ENCODE data around the gene CABP7. TPM values are rescaled to one million over a fixed set of nuclear protein-coding genes. Genes with fewer than 3 reads are reported as not detected.

The CABP7 gene
- total RNA-seq, 1 experiment from 2014 or later = not detected

DNA sequence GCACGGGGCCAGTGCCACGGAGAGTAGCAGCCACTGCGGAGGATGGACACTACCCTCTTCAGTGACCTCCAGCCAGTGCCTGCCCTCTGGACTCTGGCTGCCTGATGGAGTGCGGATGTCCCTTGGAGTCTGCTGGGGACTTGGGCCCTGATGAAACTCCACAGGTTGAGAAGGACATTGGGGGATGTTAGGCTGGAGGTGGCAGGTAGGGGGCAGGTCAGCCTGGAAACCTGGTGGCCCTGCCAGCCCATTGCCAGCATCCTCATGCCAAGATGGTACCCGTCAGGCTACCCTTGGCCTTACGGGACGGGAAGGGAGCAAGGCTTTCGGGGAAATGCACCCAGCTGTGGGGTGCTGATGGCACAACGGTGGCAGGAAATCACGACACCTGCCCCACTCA, 4.0 kb downstream of the CABP7 start:
- Histone ChIP-seq H3K27me3 (replicated peaks; ENCODE audit: insufficient read depth, low read depth, low read length, poor library complexity) (peaks cover 33% of the 10 kb centered on the region), H3K4me3 (ENCODE audit: low read depth, low read length, poor library complexity, severe bottlenecking) (no peak overlapping the region), H3K9me3 (ENCODE audit: low read depth, low read length, poor library complexity, severe bottlenecking) (no peaks in the 10 kb centered on the region), H3K27ac (ENCODE audit: low read depth, low read length, poor library complexity, severe bottlenecking) (no peak overlapping the region), H3K36me3 (ENCODE audit: insufficient read depth, low read length, poor library complexity, severe bottlenecking) (no peaks in the 10 kb centered on the region), H3K4me1 (ENCODE audit: insufficient read depth, low read length, poor library complexity, severe bottlenecking) (no peaks in the 10 kb centered on the region)
- CTCF ChIA-PET = no interaction called here
- TF ChIP-seq, protein P1, sequence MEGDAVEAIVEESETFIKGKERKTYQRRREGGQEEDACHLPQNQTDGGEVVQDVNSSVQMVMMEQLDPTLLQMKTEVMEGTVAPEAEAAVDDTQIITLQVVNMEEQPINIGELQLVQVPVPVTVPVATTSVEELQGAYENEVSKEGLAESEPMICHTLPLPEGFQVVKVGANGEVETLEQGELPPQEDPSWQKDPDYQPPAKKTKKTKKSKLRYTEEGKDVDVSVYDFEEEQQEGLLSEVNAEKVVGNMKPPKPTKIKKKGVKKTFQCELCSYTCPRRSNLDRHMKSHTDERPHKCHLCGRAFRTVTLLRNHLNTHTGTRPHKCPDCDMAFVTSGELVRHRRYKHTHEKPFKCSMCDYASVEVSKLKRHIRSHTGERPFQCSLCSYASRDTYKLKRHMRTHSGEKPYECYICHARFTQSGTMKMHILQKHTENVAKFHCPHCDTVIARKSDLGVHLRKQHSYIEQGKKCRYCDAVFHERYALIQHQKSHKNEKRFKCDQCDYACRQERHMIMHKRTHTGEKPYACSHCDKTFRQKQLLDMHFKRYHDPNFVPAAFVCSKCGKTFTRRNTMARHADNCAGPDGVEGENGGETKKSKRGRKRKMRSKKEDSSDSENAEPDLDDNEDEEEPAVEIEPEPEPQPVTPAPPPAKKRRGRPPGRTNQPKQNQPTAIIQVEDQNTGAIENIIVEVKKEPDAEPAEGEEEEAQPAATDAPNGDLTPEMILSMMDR (conservative IDR thresholded peaks at IDR 0.05; ENCODE audit: low read depth, low read length) = no peak
- TF ChIP-seq EZH2 (IDR thresholded peaks at IDR 0.05; ENCODE audit: borderline replicate concordance, low read depth, low read length, poor library complexity, severe bottlenecking) = no peak
- no TSS peak for BruUV-seq (replicated peaks)
- POLR2A ChIA-PET (ENCODE audit: low non-redundant PET) = no interaction called here
- DNase-seq (ENCODE audit: low spot score) = no peak
- intact Hi-C loops (cut with micrococcal nuclease; ENCODE audit: unreplicated experiment) = no loop called here

DNA sequence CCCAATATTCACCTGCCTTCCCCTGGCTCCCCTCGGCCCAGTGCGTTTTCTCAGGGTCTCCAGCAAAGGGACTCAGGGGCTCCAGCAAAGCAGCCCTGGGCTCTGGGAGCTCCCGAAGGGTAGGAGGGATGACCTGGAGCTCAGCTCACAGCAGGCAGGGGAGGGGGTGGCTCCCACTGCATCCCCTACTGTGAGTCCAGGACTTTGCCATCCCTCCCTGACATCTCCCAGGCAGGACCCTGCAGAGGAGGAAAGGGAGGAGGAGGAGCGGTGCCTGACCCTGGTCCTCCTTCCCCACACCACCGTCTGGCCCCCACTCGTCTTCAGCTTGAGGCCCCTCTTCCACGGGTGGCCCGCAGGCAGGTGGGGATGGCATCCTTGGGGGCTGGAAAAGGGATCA, 5.0 kb downstream of the CABP7 start:
- ChIA-PET CTCF (interaction anchor here (0.6 kb wide), 1 partner anchor 76 kb away, joined by 4 read pairs; no protein-coding TSS in a partner anchor), POLR2A (ENCODE audit: low non-redundant PET) (no interaction called here)
- no TSS peak for BruUV-seq (replicated peaks)
- Histone ChIP-seq H3K36me3 (ENCODE audit: insufficient read depth, low read length, poor library complexity, severe bottlenecking) (no peaks in the 10 kb centered on the region), H3K27me3 (replicated peaks; ENCODE audit: insufficient read depth, low read depth, low read length, poor library complexity) (peaks cover 23% of the 10 kb centered on the region), H3K27ac (ENCODE audit: low read depth, low read length, poor library complexity, severe bottlenecking) (no peak overlapping the region), H3K4me3 (ENCODE audit: low read depth, low read length, poor library complexity, severe bottlenecking) (no peak overlapping the region), H3K4me1 (ENCODE audit: insufficient read depth, low read length, poor library complexity, severe bottlenecking) (no peaks in the 10 kb centered on the region), H3K9me3 (ENCODE audit: low read depth, low read length, poor library complexity, severe bottlenecking) (no peaks in the 10 kb centered on the region)
- no peak for DNase-seq (ENCODE audit: low spot score)
- intact Hi-C loops (cut with micrococcal nuclease; ENCODE audit: unreplicated experiment) = loop anchor here (5.0 kb wide), 1 partner anchor 362 kb away; no protein-coding TSS in a partner anchor
- TF ChIP-seq EZH2 (IDR thresholded peaks at IDR 0.05; ENCODE audit: borderline replicate concordance, low read depth, low read length, poor library complexity, severe bottlenecking) = no peak
- TF ChIP-seq, protein P1 (conservative IDR thresholded peaks at IDR 0.05; ENCODE audit: low read depth, low read length) = no peak

DNA sequence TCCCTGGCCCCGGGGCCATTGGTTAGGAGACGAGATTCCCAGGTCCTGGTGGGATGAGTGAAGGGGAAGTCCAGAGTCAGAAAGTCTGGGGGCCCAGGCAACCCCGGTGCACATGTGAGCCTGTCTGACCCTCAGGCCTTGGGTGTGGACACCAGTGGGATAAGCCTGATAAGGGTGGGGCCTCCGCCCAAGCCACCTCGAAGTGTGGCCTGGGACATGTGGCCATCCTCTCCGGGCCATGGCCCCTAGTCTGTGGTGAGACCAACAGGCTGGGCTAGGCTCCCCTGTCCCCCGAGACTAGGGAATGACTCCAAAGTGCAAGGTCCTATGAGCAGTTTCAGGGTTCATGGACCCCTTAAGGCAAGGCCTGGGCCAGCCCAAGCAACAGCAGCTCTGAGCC, 6.3 kb downstream of the CABP7 start:
- CTCF ChIA-PET = no interaction called here
- H3K27me3 ChIP-seq (replicated peaks; ENCODE audit: insufficient read depth, low read depth, low read length, poor library complexity) = peaks cover 14% of the 10 kb centered on the region

More for the DNA sequence above, 6.3 kb downstream of the CABP7 start:
- BruUV-seq (replicated peaks) = no TSS peak
- POLR2A ChIA-PET (ENCODE audit: low non-redundant PET) = no interaction called here
- Histone ChIP-seq H3K27ac (ENCODE audit: low read depth, low read length, poor library complexity, severe bottlenecking) (no peak overlapping the region), H3K4me1 (ENCODE audit: insufficient read depth, low read length, poor library complexity, severe bottlenecking) (no peaks in the 10 kb centered on the region), H3K36me3 (ENCODE audit: insufficient read depth, low read length, poor library complexity, severe bottlenecking) (no peaks in the 10 kb centered on the region), H3K4me3 (ENCODE audit: low read depth, low read length, poor library complexity, severe bottlenecking) (no peak overlapping the region), H3K9me3 (ENCODE audit: low read depth, low read length, poor library complexity, severe bottlenecking) (no peaks in the 10 kb centered on the region)
- TF ChIP-seq, protein P1 (conservative IDR thresholded peaks at IDR 0.05; ENCODE audit: low read depth, low read length) = no peak
- intact Hi-C loops (cut with micrococcal nuclease; ENCODE audit: unreplicated experiment) = loop anchor here (5.0 kb wide), 1 partner anchor 361 kb away; no protein-coding TSS in a partner anchor
- no peak for DNase-seq (ENCODE audit: low spot score)

All from A673 (cell line).